GM21515 (cell line): ENCODE results near the gene SCUBE1.
"Not testable (repeated sequence)": the region's sequence is repeated elsewhere in the genome, so short reads cannot be mapped to it uniquely, and the experiment has no call there.

Experiments
- ATAC-seq: cut with Tn5 transposase; IDR thresholded peaks from one replicate; pipeline ENCODE4 v1.9.1; 2021; ENCODE audit not compliant: unreplicated experiment

SCUBE1 gene

GRCh38 chr22:43360576-43360975, 17.4 kb upstream of the SCUBE1 start:
- ATAC-seq: no peak

- no peak for ATAC-seq
Observed at GRCh38 chr22:43356881-43357280, 13.7 kb upstream of the SCUBE1 start.

DNA sequence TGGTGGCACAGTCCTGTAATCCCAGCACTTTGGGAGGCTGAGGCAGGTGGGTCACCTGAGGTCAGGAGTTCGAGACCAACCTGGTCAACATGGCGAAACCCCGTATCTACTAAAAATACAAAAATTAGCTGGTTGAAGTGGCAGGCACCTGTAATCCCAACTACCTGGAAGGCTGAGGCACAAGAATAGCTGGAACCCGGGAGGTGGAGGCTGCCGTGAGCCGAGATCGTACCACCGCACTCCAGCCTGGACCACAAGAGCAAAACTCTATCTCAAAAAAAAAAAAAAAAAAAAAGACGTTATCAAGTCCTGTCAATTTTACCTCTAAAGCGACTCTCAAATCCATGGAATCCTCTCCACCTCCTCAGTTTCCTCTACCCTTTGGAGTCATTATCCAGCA, 12.5 kb upstream of the SCUBE1 start:
- not testable (repeated sequence) for ATAC-seq

DNA sequence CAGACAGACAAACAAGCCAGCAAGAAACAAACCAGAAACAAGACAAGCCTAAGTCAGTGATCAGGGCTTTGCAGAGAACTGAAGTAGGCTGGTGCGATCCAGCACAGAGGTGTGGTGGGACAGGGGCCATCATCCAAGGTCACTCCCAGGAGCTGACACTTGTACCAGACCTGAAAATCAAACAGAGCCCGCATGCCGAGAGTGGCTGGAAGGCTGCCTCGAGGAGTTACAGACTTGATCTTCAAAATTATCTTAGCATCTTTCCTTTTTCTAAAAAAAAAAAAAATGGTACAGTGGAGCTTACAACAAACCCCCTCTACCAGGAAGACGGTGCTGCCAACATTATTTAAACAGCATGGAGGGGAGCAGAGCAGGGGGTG, 8.8 kb upstream of the SCUBE1 start:
- no peak for ATAC-seq

DNA sequence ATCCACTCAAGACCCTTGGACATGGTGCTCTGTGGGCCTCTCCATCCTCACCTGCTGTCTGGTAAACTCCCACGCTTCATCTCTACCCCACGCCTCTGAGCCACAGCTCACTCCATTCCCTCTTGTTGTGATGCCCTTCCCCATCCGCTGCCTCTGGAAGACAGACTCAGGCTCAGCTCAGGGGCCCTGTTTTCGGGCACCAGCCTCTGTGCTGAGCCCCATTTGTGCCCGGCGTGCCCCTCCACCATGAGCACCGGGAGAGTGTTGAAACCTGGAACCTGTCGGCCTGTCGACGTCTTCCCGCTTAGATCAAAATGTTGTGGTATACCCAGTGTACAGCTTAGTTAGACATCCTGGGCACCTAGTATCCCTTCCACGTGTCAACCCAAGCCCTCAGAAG, 6.5 kb upstream of the SCUBE1 start:
- ATAC-seq: no peak

DNA sequence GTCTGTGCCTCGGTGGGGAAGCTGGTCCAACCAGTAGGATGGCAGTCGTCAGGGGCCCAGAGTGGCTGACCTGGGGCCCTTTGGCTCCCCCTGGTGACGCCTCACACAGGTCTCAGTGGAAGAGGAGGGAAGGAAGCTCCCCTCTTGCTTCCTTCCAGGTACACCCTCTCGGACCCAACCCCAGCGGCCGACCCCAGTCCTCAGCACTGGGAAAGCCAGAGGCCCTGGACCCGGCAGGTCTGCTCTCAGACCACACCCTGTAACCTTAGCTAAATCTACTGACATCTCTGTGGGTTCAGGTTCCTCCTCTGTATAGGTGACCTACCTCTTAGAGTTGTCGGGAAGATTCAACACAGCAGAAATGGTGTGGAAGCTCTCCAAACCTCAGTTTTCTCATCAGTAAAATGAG, 3.4 kb upstream of the SCUBE1 start:
- no peak for ATAC-seq

DNA sequence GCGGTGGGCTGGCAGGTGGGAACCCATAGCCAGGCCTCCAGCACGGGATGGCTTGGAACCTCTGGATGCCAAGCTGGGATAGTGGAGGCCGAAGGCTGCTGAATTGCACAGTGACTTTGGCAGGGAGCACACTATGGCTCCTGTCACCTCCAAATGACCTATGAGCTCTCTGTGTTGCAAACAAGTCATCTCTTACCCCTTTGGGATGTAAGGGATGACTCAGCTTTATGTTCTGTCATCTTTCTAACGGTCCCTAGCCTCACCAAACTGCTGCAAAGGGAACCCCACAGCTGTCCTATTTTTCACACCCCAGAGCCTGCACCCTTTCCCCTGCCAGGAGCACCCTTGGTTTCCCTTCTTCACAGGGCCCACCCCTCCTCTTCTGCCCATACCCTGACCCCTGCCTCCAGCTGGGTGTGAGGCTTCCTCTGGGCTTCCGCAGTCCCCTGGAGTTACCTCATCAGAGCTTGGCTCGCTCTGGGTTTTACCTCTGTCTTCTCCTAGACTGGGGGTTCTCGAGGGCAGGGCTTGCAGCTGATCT, 2.7 kb upstream of the SCUBE1 start:
- no peak for ATAC-seq

DNA sequence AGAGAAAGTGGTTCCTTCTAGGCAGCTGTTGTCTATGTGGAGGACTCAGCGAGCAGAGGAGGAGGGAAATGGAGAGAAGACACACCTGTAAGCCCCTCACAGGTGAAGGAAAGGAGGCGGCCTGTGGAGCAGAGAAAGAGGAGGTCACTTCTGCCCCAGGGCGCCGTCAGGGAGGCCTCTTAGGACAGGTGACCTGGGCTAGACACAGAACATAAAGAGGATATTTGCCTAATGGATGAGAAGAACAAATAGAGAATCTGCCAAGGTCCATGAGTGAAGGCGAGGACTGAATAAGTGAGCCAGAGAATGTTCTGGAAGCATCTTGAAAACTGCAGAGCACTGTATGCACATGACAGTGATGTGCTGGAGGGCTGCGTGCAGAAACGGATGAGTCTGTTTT, 2.2 kb upstream of the SCUBE1 start:
- ATAC-seq: no peak

DNA sequence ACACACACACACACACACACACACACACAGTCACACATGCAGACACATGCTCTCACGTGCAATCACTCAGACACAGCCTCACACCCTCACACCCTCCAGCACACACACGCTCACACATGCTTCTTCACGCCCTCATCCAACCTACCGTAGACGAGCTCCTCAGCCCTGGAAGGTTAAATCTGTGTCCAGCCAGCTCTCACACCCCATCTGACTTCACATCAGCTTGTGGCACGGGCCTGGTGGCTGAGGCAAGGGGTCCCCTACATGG, 1.3 kb upstream of the SCUBE1 start:
- ATAC-seq: no peak

GRCh38 chr22:43343670-43344519, 723 bp upstream of the SCUBE1 start:
- no peak for ATAC-seq

GRCh38 chr22:43342347-43343261, 568 bp downstream of the SCUBE1 start:
- no peak for ATAC-seq

DNA sequence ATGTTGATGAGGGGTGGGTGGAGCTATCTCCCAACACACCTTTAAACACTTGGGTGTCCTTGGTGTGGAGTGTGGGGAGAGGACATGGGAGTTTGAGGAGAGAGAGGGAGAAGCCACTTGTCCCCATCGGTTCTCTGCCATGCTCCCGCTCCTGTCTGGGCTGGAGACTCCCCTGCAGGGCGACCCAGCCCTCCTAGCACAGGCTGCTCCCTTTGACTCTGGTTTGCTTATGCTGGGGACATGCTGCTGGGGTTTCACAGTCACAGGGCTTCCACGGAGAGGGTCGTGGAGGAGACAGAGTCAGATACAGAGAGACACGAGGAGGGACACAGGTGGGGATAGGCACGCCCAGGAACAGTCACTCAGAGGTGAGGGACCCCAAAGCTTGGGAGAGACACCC, 1.6 kb downstream of the SCUBE1 start:
- ATAC-seq: no peak

- no peak for ATAC-seq
Observed at GRCh38 chr22:43338766-43339345, 4.3 kb downstream of the SCUBE1 start.

DNA sequence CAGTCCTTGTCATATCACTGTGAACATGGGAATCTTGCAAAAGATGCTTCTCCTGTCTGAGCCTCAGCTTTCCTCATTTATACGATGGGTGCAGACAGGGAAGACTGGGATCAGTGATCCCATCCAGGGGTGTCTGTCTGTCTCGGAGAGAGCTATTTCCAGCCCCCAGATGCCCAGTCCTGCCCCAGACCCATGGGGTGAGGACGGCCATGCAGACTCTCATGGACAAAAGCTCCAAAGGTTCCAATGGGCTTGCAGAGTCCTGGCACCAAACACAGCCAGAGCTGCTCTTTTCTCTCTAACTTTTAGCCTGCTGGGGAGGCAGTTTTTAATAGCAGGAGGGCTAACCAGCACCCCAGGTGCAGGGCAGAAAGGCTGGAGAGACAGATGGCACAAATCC, 5.2 kb downstream of the SCUBE1 start:
- ATAC-seq: no peak

GRCh38 chr22:43337385-43337784, 5.8 kb downstream of the SCUBE1 start:
- ATAC-seq: no peak

DNA sequence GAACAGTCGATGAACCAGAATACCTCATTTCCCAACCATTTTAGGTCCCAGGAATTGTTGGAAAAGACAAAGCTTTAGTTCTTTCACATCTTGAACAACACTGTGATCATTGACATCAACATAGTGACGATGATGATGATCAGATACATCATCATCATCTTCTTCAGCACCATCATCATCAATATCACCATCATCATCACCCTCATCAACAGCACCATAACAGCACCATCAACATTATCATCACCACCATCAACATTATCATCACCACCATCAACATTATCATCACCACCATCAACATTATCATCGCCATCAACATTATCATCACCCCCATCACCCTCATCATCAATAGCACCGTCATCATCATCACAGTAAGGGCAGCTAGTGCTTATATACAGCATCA, 8.8 kb downstream of the SCUBE1 start:
- no peak for ATAC-seq

- no peak for ATAC-seq
Observed at GRCh38 chr22:43333978-43334377, 9.2 kb downstream of the SCUBE1 start.

GRCh38 chr22:43333156-43333555, 10.0 kb downstream of the SCUBE1 start:
- ATAC-seq: no peak

DNA sequence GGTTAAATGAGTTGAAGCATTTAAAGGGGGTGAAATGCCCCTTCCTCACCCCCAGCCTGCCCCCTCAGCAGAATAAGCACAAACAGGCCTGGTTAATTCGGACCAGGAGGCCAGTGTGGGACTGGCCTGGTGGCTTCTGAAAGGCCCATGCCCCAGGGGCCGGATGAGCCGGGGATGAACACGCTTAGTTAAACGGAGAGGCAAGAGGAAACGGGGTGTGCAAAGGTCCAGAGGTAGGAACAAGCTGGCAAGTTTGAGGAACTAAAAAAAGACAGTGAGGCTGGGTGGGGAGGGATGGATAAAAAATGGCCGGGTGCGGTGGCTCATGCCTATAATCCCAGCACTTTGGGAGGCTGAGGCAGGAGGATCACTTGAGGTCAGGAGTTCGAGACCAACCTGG, 11.5 kb downstream of the SCUBE1 start:
- no peak for ATAC-seq

- no peak for ATAC-seq
Observed at GRCh38 chr22:43331069-43331451, 12.1 kb downstream of the SCUBE1 start.

GRCh38 chr22:43330178-43331068, 12.7 kb downstream of the SCUBE1 start:
- no peak for ATAC-seq
